IgD-negative memory B cell (primary cell): Measurements from ENCODE around the gene VMO1. TPM values are rescaled to one million over a fixed set of nuclear protein-coding genes. Genes with fewer than 3 reads are reported as not detected.
"Not testable (repeated sequence)": the region's sequence is repeated elsewhere in the genome, so short reads cannot be mapped to it uniquely, and the experiment has no call there.

Experiments
- H3K27ac Mint-ChIP-seq, 3 donors: one replicate each; pipeline ENCODE4 v1.8.0; 2020 to 2022; ENCODE audit warnings: mild to moderate bottlenecking in 3 of 3, mixed read lengths in 3 of 3, moderate library complexity in 1 of 3
- H3K27me3 Mint-ChIP-seq: one replicate; pipeline ENCODE4 v1.8.0; 2021; ENCODE audit warnings: mixed read lengths
- H3K36me3 Mint-ChIP-seq: one replicate; pipeline ENCODE4 v1.8.0; 2020; ENCODE audit warnings: mild to moderate bottlenecking, mixed read lengths
- H3K4me1 Mint-ChIP-seq, 3 donors: one replicate each; pipeline ENCODE4 v1.8.0; 2020 to 2022; ENCODE audit warnings: mixed read lengths in 3 of 3, mild to moderate bottlenecking in 1 of 3
- H3K4me3 Mint-ChIP-seq, 4 donors: one replicate each; pipeline ENCODE4 v1.8.0; 2020 to 2022; ENCODE audit warnings: mild to moderate bottlenecking in 4 of 4, mixed read lengths in 4 of 4, moderate library complexity in 3 of 4
- H3K9me3 Mint-ChIP-seq, 3 donors: one replicate each; pipeline ENCODE4 v1.8.0; 2020 to 2021; ENCODE audit warnings: mixed read lengths in 3 of 3, mild to moderate bottlenecking in 1 of 3
- polyA plus RNA-seq: library from polyadenylated mRNA; unstranded; fragments of 300-500 nt; fragmentation: Illumina TruSeq; gene quantifications from one replicate; pipeline ENCODE4 v1.2.3, GENCODE V29; 2021

The VMO1 gene, protein sequence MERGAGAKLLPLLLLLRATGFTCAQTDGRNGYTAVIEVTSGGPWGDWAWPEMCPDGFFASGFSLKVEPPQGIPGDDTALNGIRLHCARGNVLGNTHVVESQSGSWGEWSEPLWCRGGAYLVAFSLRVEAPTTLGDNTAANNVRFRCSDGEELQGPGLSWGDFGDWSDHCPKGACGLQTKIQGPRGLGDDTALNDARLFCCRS
- polyA plus RNA-seq: not detected

DNA sequence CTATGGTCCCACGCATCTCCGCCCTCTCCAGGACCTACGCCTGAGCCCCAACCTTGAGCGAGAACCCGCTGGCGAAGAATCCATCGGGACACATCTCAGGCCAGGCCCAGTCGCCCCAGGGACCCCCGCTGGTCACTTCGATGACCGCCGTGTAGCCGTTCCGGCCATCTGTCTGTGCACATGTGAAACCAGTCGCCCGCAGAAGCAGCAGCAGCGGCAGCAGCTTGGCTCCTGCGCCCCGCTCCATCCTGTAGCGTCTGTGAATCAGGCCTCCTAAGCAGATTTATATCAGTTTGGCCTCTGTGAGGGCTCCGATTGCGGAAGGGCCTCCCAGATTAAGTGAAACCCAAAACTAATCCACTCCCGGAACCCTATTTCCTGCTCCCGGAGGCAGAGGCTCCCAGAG, at the start of gene VMO1:
TSS of gene VMO1 (minus strand) at position 259 of the 406 bp plus-strand sequence. CDS start at position 247, 12 bp downstream.
- Mint-ChIP-seq H3K36me3 (no peaks in the 10 kb centered on the region), H3K4me1 (peaks cover 9 to 15% (median 15%) of the 10 kb centered on the region in 3 donors), H3K4me3 (peak within 1 kb of the TSS in 2 of 4 donors; percentile 65 to 89), H3K9me3 (no peaks in the 10 kb centered on the region), H3K27me3 (peaks cover 45% of the 10 kb centered on the region), H3K27ac (peak within 1 kb of the TSS in 1 of 3 donors; percentile 85)

DNA sequence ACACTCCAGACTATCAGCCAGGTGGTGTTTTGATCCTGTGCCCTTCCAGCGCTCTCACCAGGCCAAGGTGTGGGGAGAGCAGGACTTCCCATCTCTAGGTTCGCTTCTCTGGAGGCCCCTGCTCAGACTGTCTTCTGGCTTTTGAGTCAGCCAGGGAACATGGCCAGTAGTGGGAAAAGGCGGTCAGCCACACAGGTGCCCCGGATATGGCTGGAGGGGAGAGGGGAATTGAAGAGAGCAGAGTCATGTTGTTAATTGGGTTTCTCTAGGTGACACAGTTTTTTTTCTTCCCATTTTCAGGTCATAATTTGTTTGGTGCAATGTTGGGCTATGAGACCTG, 48.5 kb upstream of the VMO1 start:
- H3K4me1 Mint-ChIP-seq: peaks cover 16 to 37% (median 27%) of the 10 kb centered on the region in 3 donors
- H3K4me3 Mint-ChIP-seq: peak overlapping the region; percentile 83 to 98 (median 94)
- no peaks in the 10 kb centered on the region for H3K9me3 Mint-ChIP-seq
- H3K36me3 Mint-ChIP-seq: no peaks in the 10 kb centered on the region
- peak overlapping the region; percentile 61 to 93 (median 93) for H3K27ac Mint-ChIP-seq
- H3K27me3 Mint-ChIP-seq: no peaks in the 10 kb centered on the region

DNA sequence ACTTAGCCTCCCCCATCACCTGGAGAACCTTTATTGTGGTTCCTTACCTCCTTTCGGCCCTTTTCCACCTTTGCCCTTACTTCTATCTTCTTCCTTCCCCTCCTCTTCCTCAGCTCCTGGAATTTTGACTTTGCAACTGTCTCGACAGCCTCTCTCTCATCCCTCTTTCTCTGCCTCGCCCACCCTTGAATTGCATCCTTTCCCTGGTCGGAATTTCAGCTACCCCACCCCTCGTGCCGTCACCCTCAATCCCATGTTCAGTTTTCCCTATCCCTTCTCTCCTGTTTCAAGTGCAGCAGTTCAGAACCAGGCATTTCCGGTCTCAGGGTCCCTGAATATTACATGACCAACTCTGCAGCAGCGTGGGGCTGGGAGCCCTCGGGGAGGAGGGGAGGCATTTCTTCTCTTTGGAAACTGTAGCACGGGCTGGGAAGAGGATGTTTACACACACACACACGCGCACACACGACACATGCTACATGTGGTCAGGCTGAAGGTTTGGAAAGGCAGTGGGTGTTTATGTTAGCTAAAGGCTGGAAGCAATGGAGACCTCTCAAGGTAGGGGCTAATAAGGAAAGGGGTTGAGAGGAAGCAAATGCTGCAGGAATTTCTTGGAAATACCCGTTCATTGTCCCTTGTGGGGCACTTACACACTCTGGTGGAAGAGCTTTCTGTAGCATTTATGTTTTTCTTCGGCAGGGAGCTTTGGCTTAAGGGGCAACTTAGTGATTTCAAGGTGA, 47.9 kb upstream of the VMO1 start:
- Mint-ChIP-seq H3K4me1 (peaks cover 16 to 32% (median 24%) of the 10 kb centered on the region in 3 donors), H3K9me3 (no peaks in the 10 kb centered on the region), H3K27ac (peak overlapping the region; percentile 61 to 93 (median 93)), H3K4me3 (peak overlapping the region; percentile 83 to 98 (median 94)), H3K36me3 (no peaks in the 10 kb centered on the region), H3K27me3 (no peaks in the 10 kb centered on the region)

DNA sequence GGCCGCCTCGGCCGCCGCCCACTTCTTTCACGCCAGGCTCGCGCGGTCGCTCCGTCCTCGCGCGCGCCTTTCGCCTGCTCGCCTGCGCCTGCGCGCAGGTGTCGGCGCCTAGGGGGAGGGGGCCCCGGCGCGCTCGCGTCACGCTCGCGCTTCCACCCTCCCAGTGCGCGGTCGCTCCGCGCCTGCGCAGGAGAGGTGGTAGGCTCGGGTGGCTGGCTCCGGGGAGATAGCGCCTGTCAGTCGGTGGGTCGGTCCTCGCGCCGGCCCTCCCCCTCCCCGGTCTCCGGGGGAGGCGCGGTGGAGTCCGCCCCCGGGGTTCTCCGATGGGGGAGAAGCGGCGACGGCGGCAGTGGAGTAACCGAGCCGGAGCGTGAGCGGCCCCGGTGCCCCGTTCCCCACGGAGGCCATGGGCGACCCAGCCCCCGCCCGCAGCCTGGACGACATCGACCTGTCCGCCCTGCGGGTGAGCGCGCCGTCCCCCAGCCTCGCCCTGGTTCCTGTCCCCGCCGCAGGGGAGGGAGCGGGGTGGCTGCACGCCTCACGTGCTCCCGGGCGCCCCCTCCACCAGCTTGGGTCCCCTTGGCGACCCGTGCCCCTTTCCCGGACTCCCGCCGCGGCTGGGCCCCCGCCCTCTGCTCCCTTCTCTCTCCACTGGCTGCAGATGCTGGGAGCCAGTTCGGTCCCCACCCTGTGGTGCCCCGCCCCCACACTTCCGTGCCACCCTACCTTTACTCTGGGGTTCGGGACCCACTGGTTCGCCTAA, 47.2 kb upstream of the VMO1 start, which contains the start of gene MINK1:
TSS of gene MINK1 (plus strand) at position 163 of the 763 bp plus-strand sequence. CDS start at position 407, 244 bp downstream.
- Mint-ChIP-seq H3K36me3 (no peaks in the 10 kb centered on the region), H3K4me1 (peaks cover 16 to 28% (median 24%) of the 10 kb centered on the region in 3 donors), H3K27ac (peak within 1 kb of the TSS; percentile 89 to 98 (median 96)), H3K27me3 (no peaks in the 10 kb centered on the region), H3K4me3 (peak within 1 kb of the TSS; percentile 83 to 98 (median 94)), H3K9me3 (no peaks in the 10 kb centered on the region)

DNA sequence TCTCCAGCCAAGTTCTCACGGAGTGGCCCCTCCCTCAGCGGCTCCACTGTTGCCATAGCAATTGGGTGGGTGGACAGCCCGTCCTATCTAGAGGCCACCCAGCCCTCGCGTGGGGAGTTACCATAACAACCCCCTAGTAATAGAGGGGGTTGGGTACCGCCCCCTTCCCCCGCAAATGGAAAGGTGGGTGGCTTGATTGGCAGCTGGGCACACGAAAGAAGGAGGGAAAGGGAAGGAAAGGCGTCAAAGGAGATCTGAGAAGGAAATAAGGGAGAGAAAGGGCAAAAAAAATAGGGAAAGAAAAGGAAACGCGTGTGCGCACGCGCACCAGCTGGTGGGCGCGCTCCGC, 46.6 kb upstream of the VMO1 start:
- not testable (repeated sequence) for H3K36me3 Mint-ChIP-seq, H3K27me3 Mint-ChIP-seq, H3K9me3 Mint-ChIP-seq
- peak overlapping the region; percentile 83 to 97 (median 94) for H3K4me3 Mint-ChIP-seq
- H3K27ac Mint-ChIP-seq: peak overlapping the region; percentile 89 to 98 (median 96)
- H3K4me1 Mint-ChIP-seq: peaks cover 14 to 25% (median 24%) of the 10 kb centered on the region in 3 donors

DNA sequence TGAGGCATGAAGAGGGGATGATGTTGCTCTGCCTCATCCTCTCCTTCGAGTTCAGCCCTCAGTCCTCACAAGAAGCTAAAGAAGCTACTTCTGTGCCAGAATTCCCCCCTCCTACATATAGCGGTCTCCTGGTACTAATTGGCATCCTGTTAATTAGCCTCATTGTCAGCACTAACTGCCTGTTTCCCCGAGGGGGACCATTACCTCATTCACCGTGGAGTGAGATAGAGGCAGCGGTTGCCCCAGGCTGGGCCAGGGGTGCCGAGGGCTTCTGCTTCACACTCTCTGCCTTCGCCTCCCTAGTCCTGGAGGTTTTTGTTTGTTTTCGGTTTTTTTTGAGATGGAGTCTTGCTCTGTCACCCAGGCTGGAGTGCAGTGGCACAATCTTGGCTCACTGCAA, 41.2 kb upstream of the VMO1 start:
- no peaks in the 10 kb centered on the region for H3K36me3 Mint-ChIP-seq
- H3K4me1 Mint-ChIP-seq: no peaks in the 10 kb centered on the region
- H3K27ac Mint-ChIP-seq: no peak overlapping the region
- H3K9me3 Mint-ChIP-seq: no peaks in the 10 kb centered on the region
- H3K27me3 Mint-ChIP-seq: peaks cover 2% of the 10 kb centered on the region
- H3K4me3 Mint-ChIP-seq: no peak overlapping the region

DNA sequence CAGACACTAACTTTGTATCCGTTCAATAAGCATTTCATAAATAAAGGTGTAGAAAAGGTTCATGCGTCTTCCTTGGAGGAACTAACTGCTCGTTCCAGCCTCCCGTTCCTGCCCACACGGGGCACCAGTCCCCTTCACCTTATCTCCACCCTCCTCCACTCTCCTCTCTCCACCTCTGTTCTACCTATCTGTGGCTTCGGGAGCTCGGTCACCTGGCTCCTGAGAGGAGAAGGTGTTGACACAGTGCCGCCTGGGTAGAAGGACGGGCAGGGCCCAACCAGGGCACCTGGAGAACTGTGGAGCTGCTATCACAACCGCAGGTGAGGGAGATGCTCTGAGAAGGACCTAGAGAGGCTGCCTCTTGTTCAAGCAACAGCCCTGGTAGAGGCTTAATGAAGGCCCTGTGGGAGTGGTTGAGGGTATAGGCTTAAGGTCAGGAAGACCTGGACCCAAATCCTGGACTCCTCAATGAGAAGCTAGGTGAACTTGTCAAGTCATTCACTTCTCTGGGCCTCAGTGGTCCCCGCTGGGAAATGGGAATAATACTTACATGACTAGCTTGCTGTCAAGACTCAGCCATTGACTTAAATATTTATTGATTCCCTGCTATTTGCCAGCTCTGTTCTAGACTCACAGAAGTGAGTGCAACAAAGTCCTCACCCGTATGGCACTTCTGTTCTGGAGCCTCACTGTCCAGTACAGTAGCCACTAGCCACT, 37.4 kb upstream of the VMO1 start:
- Mint-ChIP-seq H3K27ac (no peak overlapping the region), H3K36me3 (peaks cover 3% of the 10 kb centered on the region), H3K9me3 (no peaks in the 10 kb centered on the region), H3K4me3 (no peak overlapping the region), H3K4me1 (peaks cover 0 to 4% (median 0%) of the 10 kb centered on the region in 3 donors), H3K27me3 (peaks cover 2% of the 10 kb centered on the region)

DNA sequence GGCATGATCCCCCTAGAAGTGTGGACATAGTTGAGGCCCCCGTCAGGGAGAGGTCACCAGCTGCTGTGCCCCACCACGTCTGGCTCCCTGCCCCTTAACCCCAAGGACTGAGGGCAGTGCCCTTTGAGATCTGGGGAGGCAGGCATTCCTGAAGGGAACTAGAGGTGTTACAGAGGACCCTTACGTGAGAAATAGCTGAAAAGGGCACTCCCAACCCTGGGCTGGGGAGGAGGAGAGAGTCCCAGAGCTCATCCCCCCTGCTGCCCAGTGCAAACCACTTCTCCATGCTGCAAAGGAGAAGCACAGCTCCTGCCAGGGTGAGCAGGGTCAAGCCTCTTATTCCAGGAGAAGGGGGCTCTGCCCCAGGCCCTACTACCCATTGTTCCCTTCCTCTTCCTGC, 36.7 kb upstream of the VMO1 start:
- Mint-ChIP-seq H3K36me3 (peaks cover 3% of the 10 kb centered on the region), H3K27me3 (no peaks in the 10 kb centered on the region), H3K4me3 (no peak overlapping the region), H3K27ac (no peak overlapping the region), H3K4me1 (peaks cover 0 to 4% (median 0%) of the 10 kb centered on the region in 3 donors), H3K9me3 (no peaks in the 10 kb centered on the region)

DNA sequence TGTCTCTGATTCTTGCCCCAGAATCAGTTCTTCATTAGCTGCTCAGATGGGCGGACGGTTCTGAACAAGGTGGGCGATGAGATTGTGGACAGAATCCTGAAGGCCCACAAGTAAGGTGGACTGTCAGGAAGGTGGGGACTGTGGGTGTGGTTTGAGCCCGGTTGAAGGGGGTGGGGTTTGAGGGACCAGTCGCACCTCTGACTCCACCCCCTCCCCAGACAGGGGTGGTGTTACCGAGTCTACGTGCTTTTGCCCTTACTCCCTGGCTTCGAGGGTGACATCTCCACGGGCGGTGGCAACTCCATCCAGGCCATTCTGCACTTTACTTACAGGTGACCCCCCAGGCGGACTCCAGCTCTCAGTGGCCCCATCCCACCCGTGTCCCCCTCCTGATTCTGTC, 32.1 kb upstream of the VMO1 start:
- no peaks in the 10 kb centered on the region for H3K9me3 Mint-ChIP-seq
- H3K4me3 Mint-ChIP-seq: no peak overlapping the region
- no peak overlapping the region for H3K27ac Mint-ChIP-seq
- H3K36me3 Mint-ChIP-seq: peaks cover 3% of the 10 kb centered on the region
- no peaks in the 10 kb centered on the region for H3K27me3 Mint-ChIP-seq
- H3K4me1 Mint-ChIP-seq: peaks cover 0 to 4% (median 0%) of the 10 kb centered on the region in 3 donors

DNA sequence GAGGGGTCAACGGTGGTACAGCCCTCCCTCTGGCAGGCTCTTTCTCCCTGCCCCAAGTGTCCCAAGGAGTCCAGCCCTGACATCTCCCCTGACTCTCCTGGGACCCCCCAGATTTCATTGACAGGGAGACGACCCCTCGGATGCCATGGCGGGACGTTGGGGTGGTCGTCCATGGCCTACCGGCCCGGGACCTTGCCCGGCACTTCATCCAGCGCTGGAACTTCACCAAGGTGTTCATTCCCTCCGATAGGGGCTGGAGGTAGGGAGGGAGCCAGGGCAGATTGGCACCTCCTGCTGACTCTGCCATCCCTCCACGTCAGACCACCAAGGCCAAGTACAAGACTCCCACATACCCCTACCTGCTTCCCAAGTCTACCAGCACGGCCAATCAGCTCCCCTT, 30.7 kb upstream of the VMO1 start:
- H3K27ac Mint-ChIP-seq: no peak overlapping the region
- peaks cover 3% of the 10 kb centered on the region for H3K36me3 Mint-ChIP-seq
- no peaks in the 10 kb centered on the region for H3K9me3 Mint-ChIP-seq
- peaks cover 0 to 4% (median 0%) of the 10 kb centered on the region in 3 donors for H3K4me1 Mint-ChIP-seq
- no peak overlapping the region for H3K4me3 Mint-ChIP-seq
- H3K27me3 Mint-ChIP-seq: no peaks in the 10 kb centered on the region

DNA sequence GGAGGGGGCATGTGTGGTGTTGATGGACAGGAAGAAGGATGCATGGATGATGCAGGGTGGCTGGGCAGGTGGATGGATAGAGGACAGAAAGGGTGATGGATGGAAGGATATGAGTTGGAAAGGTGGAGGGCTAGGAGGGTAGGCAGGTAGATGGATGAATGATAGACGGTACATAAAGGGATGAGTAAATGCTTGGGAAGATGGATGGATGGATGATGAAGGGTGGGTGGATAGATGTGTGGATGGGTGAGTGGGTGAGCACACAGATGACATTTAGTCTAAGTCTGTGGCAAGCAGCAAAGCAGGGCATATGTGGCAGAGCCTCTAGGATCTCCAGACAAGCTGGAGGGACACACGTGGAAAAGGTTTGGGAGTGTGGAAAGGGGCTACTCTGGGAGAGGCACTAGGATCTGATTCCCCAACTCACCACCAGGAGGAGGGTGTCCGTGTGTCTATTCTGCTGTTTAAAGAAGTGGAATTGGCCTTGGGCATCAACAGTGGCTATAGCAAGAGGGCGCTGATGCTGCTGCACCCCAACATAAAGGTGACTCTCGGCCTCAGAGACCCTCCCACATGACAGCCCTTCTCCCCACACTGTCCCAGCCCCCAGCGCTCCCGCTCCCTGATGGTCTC, 29.0 kb upstream of the VMO1 start:
- Mint-ChIP-seq H3K27ac (no peak overlapping the region), H3K9me3 (no peaks in the 10 kb centered on the region), H3K4me1 (peaks cover 0 to 6% (median 0%) of the 10 kb centered on the region in 3 donors), H3K4me3 (no peak overlapping the region), H3K27me3 (no peaks in the 10 kb centered on the region), H3K36me3 (peaks cover 5% of the 10 kb centered on the region)

DNA sequence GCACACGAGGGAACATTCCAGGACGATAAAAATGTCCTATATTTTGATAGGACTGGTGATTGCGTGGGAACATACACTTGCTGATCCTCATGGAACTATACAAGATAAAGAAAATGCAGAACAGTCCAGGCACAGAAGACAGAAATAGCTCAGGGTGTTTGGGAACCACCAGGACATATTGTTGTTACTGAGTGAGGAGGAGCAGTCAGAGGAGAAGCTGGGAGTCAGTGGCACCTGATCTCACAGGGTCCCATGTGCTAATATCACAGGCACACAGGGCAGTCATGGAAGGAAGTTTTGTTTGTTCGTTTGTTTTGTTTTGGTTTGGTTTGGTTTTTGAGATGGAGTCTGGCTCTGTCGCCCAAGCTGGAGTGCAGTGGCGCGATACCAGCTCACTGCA, 26.5 kb upstream of the VMO1 start:
- no peak overlapping the region for H3K4me3 Mint-ChIP-seq

DNA sequence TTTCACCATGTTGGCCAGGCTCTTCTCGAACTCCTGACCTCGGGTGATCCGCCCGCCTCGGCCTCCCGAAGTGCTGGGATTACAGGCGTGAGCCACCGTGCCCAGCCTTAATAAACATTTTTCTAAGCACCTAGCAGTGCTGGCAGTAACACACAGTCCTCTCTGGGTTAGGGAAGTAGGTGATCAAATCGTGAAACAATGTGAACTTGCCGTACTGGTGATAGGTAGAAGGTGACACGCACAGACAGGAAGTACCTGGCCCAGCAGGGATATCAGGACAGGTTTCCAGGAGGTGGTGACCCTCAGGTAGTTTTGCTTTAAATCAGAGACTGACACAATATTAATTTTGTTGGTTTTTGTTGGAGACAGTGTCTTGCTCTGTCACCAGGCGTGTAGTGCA, 25.3 kb upstream of the VMO1 start:
- H3K4me3 Mint-ChIP-seq: peak overlapping the region in 1 of 4 donors; percentile 15
- H3K27me3 Mint-ChIP-seq: no peaks in the 10 kb centered on the region
- H3K27ac Mint-ChIP-seq: no peak overlapping the region
- peaks cover 6% of the 10 kb centered on the region for H3K36me3 Mint-ChIP-seq
- peaks cover under 1 to 8% (median 8%) of the 10 kb centered on the region in 3 donors for H3K4me1 Mint-ChIP-seq
- no peaks in the 10 kb centered on the region for H3K9me3 Mint-ChIP-seq

More for the DNA sequence above, 26.5 kb upstream of the VMO1 start:
- H3K9me3 Mint-ChIP-seq: no peaks in the 10 kb centered on the region
- peaks cover 6% of the 10 kb centered on the region for H3K36me3 Mint-ChIP-seq
- H3K4me1 Mint-ChIP-seq: peaks cover 0 to 8% (median 8%) of the 10 kb centered on the region in 3 donors
- H3K27ac Mint-ChIP-seq: peak overlapping the region in 1 of 3 donors; percentile 5
- no peaks in the 10 kb centered on the region for H3K27me3 Mint-ChIP-seq

DNA sequence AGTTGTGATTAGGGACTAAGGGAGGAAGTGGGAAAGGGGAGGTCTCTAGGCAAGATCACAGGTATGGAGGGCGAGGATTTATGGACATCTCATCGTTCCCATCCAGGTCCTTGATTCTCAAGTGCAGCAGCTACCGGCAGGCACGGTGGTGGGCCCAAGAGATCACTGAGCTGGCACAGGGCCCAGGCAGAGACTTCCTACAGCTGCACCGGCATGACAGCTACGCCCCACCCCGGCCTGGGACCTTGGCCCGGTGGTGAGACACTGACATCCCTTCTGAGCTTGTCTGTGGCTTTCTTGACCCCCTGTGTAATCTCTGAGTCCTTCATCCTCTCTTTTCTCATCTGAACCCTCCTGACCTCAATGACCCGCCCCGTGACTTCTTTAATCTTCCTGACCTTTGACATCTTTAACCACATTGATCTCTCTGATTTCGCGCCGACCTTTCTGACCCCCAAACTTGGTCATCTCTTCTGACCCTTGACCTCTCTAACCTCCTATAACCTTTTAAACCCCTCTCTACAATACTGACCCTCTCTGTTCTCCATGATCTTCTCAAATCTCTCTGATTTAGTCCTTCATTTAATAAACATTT, 24.6 kb upstream of the VMO1 start:
- H3K4me1 Mint-ChIP-seq: peaks cover 6 to 13% (median 10%) of the 10 kb centered on the region in 3 donors
- no peaks in the 10 kb centered on the region for H3K27me3 Mint-ChIP-seq
- H3K27ac Mint-ChIP-seq: no peak overlapping the region
- H3K36me3 Mint-ChIP-seq: peaks cover 6% of the 10 kb centered on the region
- H3K9me3 Mint-ChIP-seq: no peaks in the 10 kb centered on the region
- H3K4me3 Mint-ChIP-seq: peak overlapping the region in 1 of 4 donors; percentile 55
